HepG2 (cell line): ENCODE results near the gene DPEP1. TPM values are rescaled to one million over a fixed set of nuclear protein-coding genes. Genes with fewer than 3 reads are reported as not detected.

Source experiments
- ATF5 ChIP-seq: sonication (generic); formaldehyde crosslinking; IDR thresholded peaks from 2 replicates; pipeline ENCODE4 v1.4.0; 2020; ENCODE audit warnings: mild to moderate bottlenecking, low read depth, missing genetic modification reagents
- FOXK2 ChIP-seq: fragments of 450-650 bp; IDR thresholded peaks from 2 replicates; pipeline ENCODE4 v1.6.1; 2016
- IRF9 ChIP-seq: sonication (generic); formaldehyde crosslinking; IDR thresholded peaks from 2 replicates; pipeline ENCODE4 v1.8.0; 2022; ENCODE audit warnings: missing genetic modification reagents, mild to moderate bottlenecking, borderline replicate concordance
- KDM2A ChIP-seq: sonication (generic); formaldehyde crosslinking; IDR thresholded peaks from 2 replicates; pipeline ENCODE4 v1.4.0; 2020; ENCODE audit warnings: low read depth, missing genetic modification reagents, borderline replicate concordance
- NFE2L1 ChIP-seq: sonication (generic); formaldehyde crosslinking; IDR thresholded peaks from 2 replicates; pipeline ENCODE4 v1.4.0; 2020; ENCODE audit warnings: missing genetic modification reagents, mild to moderate bottlenecking, borderline replicate concordance
- RBM22 ChIP-seq: fragments of 200-400 bp; formaldehyde crosslinking; optimal IDR thresholded peaks from 2 replicates; pipeline ENCODE3; 2017; ENCODE audit warnings: mild to moderate bottlenecking, low read length, moderate library complexity
- SSRP1 ChIP-seq: IDR thresholded peaks from 2 replicates; pipeline ENCODE4 v1.6.1; 2016; ENCODE audit warnings: control low read depth
- THAP7 ChIP-seq: sonication (generic); formaldehyde crosslinking; IDR thresholded peaks from 2 replicates; pipeline ENCODE4 v1.8.1; 2023; ENCODE audit warnings: mild to moderate bottlenecking, missing genetic modification reagents
- TOPORS ChIP-seq: sonication (generic); formaldehyde crosslinking; IDR thresholded peaks from 2 replicates; pipeline ENCODE4 v1.8.0; 2023; ENCODE audit warnings: mild to moderate bottlenecking, missing genetic modification reagents
- ZBTB25 ChIP-seq: IDR thresholded peaks from 2 replicates; pipeline ENCODE4 v1.6.1; 2018; ENCODE audit warnings: missing genetic modification reagents
- ZBTB33 ChIP-seq: sonication (generic); formaldehyde crosslinking; IDR thresholded peaks from 2 replicates; pipeline ENCODE4 v1.4.0; 2020; ENCODE audit warnings: missing genetic modification reagents
- ZBTB8A ChIP-seq: sonication (generic); formaldehyde crosslinking; IDR thresholded peaks from 2 replicates; pipeline ENCODE4 v1.4.0; 2020; ENCODE audit warnings: mild to moderate bottlenecking, low read depth, missing genetic modification reagents, borderline replicate concordance
- ZFP1 ChIP-seq: IDR thresholded peaks from 2 replicates; pipeline ENCODE4 v1.6.1; 2016
- ZNF256 ChIP-seq: sonication (generic); formaldehyde crosslinking; conservative IDR thresholded peaks from 2 replicates; pipeline ENCODE4 v1.4.0; 2020; ENCODE audit warnings: missing genetic modification reagents
- ZNF274 ChIP-seq: sonication (generic); formaldehyde crosslinking; IDR thresholded peaks from 2 replicates; pipeline ENCODE4 v1.5.1; 2020; ENCODE audit warnings: mild to moderate bottlenecking, missing genetic modification reagents
- ZNF280B ChIP-seq: sonication (generic); formaldehyde crosslinking; IDR thresholded peaks from 2 replicates; pipeline ENCODE4 v1.5.0; 2020; ENCODE audit warnings: missing genetic modification reagents, mild to moderate bottlenecking, borderline replicate concordance
- ZNF687 ChIP-seq: sonication (generic); formaldehyde crosslinking; IDR thresholded peaks from 2 replicates; pipeline ENCODE4 v1.5.1; 2020; ENCODE audit warnings: mild to moderate bottlenecking, missing genetic modification reagents, moderate library complexity
- polyA plus RNA-seq, 8 experiments: library from polyadenylated mRNA; depleted of rRNA in 3 of 8; stranded (reverse) in 7 of 8; unstranded in 1 of 8; fragments of >200 nt; fragmentation: Illumina TruSeq in 4 of 8; extraction: Trizol in 4 of 8; gene quantifications; 2 replicates each; pipeline versions ENCODE4 v1.2.1 to v1.2.3, GENCODE V29; 2011 to 2016; ENCODE audit warnings: low read depth in 4 of 8, missing spikeins in 1 of 8, mixed read lengths in 1 of 8; ENCODE audit not compliant: insufficient read depth in 1 of 8
- total RNA-seq, 5 experiments: library from RNA; depleted of rRNA; stranded (reverse); fragments of >200 nt; fragmentation: Illumina TruSeq; extraction: Trizol; gene quantifications; 2 replicates each; pipeline ENCODE4 v1.2.3, GENCODE V29; 2016; ENCODE audit warnings: low read depth in 1 of 5

Gene DPEP1
- total and polyA plus RNA-seq, 2 of the 13 experiments (the other 11 are each of a cell fraction or from before 2014, with no cell fraction given), result 37.6 to 52.2 TPM

- 0 out of 2 replicates have a peak, but pooled peaks have one; percentile 48 for TF ChIP-seq ZNF280B (CRISPR knock-in tag)
- no peak for TF ChIP-seq TOPORS (CRISPR knock-in tag)
- no peak for TF ChIP-seq ZBTB8A (CRISPR knock-in tag)
- no peak for TF ChIP-seq NFE2L1 (CRISPR knock-in tag)
- TF ChIP-seq ZFP1 (CRISPR knock-in tag), result no peak
- no peak for TF ChIP-seq ZNF274 (CRISPR knock-in tag)
- TF ChIP-seq ATF5 (CRISPR knock-in tag), result 0 out of 2 replicates have a peak, but pooled peaks have one; percentile 44
- TF ChIP-seq RBM22, result no peak
- no peak for TF ChIP-seq ZBTB25 (CRISPR knock-in tag)
- TF ChIP-seq IRF9 (CRISPR knock-in tag), result no peak
- no peak for TF ChIP-seq ZNF256 (CRISPR knock-in tag)
- peak; percentile 47; the same call in 1 of the 2 replicates for TF ChIP-seq ZNF687 (CRISPR knock-in tag)
- TF ChIP-seq FOXK2, result no peak
- TF ChIP-seq THAP7, result no peak
- no peak for TF ChIP-seq SSRP1 (CRISPR knock-in tag)
- TF ChIP-seq KDM2A, result no peak
- TF ChIP-seq ZBTB33 (CRISPR knock-in tag), result peak; percentile 54; the same call in 1 of the 2 replicates
These were observed 30.7 kb upstream of the DPEP1 start (continued) for GRCh38 chr16:89582614-89583196.
